GM21360 (cell line): ENCODE data around the gene UPK3B.
A peak's percentile ranks its signal among the peaks of the same experiment; 100 is the strongest.
"Not testable (repeated sequence)": the region's sequence is repeated elsewhere in the genome, so short reads cannot be mapped to it uniquely, and the experiment has no call there.

Experiments
- ATAC-seq: cut with Tn5 transposase; IDR thresholded peaks from one replicate; pipeline ENCODE4 v1.9.1; 2021; ENCODE audit warnings: mild to moderate bottlenecking, moderate library complexity; ENCODE audit not compliant: unreplicated experiment

UPK3B gene

GRCh38 chr7:76512941-76513816, 2.8 kb downstream of the UPK3B start:
- ATAC-seq = no peak

DNA sequence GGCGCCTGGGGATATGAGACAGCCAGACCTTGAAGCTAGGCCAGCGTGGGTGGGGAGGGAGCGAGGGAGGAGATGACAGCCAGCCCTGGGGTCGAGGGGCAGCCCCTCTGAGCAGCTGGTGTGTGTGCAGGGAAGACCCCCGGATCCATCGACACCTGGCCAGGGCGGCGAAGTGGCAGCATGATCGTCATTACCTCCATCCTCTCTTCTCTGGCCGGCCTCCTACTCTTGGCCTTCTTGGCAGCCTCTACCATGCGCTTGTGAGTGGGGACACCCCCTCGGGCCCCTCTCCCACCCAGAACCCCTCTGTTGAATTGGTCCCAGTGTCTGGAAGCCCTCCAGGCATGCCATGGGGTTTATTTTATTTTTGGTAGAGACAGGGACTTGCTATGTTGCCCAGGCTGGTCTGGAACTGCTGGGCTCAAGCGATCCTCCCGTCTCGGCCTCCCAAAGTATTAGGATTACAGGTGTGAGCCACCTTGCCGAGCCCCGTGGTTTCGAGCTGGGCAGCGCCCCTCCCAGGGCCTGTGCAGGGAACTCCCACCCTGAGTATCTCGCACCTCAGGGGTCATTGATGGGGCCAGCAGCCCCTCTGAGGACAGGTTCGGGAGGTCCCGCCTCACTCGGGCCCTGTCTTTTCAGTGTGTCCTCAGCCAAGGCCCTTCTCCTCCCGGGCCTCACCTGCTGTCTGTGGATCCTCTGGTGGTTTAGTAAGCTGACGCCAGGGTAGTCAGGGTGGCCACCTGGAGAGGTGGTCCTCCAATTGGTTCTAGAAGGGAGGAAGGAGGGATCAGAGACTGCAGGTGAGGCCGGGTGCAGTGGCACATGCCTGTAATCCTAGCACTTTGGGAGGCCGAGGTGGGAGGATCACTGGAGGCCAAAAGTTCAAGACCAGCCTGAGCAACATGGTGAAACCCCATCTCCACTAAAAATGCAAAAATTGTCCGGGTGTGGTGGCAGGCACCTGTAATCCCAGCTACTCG, 3.8 kb downstream of the UPK3B start:
- no peak for ATAC-seq

DNA sequence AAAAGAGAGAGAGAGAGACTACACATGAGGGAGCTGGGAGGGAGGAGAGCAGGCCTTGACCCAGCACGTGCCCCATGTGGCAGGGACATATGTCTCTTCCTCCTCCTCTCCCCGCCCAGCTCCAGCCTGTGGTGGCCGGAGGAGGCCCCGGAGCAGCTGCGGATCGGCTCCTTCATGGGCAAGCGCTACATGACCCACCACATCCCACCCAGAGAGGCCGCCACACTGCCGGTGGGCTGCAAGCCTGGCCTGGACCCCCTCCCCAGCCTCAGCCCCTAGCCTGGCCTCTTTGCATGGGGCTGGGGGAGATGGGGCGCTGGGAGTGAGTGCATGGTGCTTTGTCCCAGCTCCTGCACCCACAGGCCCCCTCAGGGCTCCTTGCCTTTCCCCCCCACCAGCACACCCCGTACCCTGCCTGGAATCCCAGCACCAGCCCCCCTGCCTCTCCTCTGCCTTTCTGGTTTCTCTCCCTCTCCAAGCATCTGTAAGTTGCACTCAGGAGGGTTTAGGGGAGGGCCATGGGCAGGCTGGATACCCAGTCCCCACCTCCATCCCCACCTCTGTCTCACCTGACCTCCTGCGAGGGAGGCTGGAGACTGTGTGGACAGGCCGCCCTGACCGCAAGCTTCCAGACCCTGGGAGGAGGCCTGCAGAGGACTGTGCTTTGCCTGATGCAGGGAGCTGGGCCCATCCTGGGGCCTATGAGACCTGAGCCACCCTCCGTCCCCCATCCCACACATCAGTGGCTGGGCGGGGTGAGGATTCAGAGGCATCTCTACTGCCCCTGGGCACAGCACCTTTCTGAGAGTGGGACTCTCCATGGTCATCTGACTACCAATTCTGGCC, 4.8 kb downstream of the UPK3B start:
- ATAC-seq = no peak

- no peak for ATAC-seq
Measured at GRCh38 chr7:76515999-76516443, 5.7 kb downstream of the UPK3B start.

DNA sequence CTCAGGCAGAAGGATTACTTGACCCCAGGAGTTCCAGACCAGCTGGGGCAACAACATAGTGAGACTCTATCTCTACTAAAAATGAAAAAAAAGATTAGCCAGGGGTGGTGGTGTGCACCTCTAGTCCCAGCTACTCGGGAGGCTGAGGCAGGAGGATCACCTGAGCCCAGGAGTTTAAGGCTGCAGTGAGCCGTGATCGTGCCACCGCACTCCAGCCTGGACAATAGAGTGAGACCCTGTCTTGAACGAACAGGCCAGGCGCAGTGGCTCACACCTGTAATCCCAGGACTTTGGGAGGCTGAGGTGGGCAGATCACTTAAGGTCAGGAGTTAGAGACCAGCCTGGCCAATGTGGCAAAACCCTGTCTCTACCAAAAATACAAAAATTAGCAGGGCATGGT, 6.6 kb downstream of the UPK3B start:
- ATAC-seq = not testable (repeated sequence)

DNA sequence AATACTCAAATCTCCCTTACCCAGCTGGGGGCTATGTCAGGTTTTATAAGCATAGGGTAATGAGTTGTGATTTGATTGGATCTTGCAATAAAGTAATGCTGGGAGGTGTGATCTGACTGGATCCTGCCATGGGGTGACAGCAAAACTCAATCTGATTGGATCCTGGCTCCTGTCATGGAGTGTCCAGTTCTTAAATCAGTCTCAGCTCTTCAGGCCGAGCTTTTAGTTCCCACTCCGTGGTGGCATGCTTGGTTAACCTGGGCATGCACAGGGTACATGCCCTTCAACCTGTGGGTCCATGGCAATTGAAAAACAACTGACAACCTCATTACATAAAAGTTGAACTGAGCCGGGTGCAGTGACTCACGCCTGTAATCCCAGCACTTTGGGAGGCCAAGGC, 15.8 kb downstream of the UPK3B start:
- not testable (repeated sequence) for ATAC-seq

DNA sequence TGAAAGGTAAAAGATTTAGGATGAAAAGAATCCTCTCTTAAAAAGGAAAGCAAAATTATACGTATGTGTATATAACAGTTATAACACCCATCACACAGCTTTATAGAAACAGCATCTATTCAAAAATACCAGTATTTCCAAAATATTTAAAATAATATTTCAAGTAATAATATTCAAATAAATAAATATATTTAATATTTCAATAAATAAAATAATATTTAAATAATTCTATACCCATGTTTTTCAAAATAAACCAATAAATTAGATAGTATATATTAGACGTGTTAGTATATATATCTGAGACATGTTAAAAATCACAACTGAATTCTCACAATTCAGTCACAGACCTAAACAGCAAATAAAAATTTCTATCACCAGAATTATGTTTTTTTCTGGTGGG, 21.3 kb downstream of the UPK3B start:
- ATAC-seq = not testable (repeated sequence)

GRCh38 chr7:76543197-76543596, 32.8 kb downstream of the UPK3B start, which contains the start of gene SPDYE16:
TSS of gene SPDYE16 (minus strand) at chr7:76543297. CDS start at chr7:76541459, 1,838 bp downstream.
- ATAC-seq = not testable (repeated sequence)

- peak; percentile 99 for ATAC-seq
Measured at GRCh38 chr7:76549025-76549854, 38.9 kb downstream of the UPK3B start.

- not testable (repeated sequence) for ATAC-seq
Measured at GRCh38 chr7:76549855-76550248, 39.5 kb downstream of the UPK3B start.

GRCh38 chr7:76551992-76552391, 41.6 kb downstream of the UPK3B start:
- not testable (repeated sequence) for ATAC-seq

- not testable (repeated sequence) for ATAC-seq
Measured at GRCh38 chr7:76559685-76560084, 49.3 kb downstream of the UPK3B start.

DNA sequence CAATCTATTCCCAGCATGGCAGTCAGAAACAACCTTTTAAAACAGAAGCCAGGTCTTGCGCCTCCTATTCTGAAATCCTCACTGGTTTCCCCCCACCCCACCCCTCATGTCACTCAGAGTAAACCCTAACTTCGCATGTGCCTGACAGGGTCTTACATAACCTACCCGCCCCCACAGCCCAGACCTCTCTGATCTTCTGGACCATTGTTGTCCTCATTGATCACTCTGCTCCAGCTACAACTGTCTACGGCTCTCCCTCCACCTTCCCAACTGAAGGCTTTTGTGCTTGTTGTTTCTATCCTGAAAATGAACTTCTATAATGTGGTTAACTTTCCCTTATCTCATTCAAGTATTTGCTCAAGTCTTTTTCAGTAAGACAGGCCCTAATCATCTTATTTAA, 49.8 kb downstream of the UPK3B start:
- ATAC-seq = not testable (repeated sequence)

DNA sequence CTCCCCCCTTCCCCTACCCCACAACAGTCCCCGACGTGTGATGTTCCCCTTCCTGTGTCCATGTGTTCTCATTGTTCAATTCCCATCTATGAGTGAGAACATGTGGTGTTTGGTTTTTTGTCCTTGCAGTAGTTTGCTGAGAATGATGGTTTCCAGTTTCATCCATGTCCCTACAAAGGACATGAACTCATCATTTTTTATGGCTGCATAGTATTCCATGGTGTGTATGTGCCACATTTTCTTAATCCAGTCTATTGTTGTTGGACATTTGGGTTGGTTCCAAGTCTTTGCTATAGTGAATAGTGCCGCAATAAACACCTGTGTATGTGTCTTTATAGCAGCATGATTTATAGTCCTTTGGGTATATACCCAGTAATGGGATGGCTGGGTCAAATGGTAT, 51.0 kb downstream of the UPK3B start:
- ATAC-seq = not testable (repeated sequence)

DNA sequence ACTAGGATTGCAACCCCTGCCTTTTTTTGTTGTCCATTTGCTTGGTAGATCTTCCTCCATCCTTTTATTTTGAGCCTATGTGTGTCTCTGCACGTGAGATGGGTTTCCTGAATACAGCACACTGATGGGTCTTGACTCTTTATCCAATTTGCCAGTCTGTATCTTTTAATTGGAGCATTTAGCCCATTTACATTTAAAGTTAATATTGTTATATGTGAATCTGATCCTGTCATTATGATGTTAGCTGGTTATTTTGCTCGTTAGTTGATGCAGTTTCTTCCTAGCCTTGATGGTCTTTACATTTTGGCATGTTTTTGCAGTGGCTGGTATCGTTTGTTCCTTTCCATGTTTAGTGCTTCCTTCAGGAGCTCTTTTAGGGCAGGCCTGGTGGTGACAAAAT, 54.6 kb downstream of the UPK3B start:
- ATAC-seq = not testable (repeated sequence)
